ENCODE data around the gene ADAMTSL1.

ADAMTSL1 gene

DNA sequence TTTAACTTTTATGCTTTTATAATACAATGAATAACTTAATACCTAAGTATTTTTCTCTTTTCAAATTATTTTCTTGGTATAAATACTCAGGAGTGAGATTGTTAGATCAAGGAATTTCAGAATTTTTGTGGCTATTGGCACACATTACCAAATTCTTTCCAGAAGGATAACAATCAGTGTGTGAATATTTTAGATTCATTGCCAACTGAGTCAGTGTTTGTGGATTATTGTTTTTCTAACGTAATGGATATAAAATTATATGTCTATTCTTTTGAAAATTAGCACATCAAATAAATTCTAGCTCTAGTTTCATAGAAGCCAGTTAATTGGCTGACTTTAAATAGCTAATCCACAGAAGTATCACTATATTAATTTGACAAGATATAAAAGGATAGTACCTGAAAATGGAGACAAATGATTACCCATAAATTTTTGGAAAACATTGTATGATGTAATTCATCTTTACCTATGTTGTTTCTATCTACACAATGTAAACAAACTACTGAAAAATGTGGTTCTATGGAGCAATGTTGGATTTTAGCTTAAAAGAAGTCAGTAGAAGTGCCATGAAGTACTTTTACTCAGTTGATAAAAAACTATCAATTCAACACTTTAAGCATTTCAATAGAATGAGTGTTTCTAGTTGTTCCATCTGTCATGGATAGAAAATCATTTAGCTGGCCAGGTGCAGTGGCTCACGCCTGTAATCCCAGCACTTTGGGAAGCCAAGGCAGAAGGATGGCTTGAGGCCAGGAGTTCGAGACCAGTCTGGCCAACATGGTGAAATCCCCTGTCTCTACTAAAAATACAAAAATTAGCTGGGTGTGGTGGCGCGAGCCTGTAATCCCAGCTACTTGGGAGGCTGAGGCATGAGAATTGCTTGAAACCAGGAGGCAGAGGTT, 185.1 kb downstream of the ADAMTSL1 start:
- no peaks in the 10 kb centered on the region for H3K36me3 Mint-ChIP-seq (ENCODE audit: low read depth)
- no peaks in the 10 kb centered on the region for H3K9me3 Mint-ChIP-seq
- no peaks in the 10 kb centered on the region for H3K4me1 Mint-ChIP-seq (ENCODE audit: low read depth)
- no peak overlapping the region for H3K4me3 Mint-ChIP-seq
- H3K27ac Mint-ChIP-seq, result no peak overlapping the region
- H3K27me3 Mint-ChIP-seq, result no peaks in the 10 kb centered on the region

- no peaks in the 10 kb centered on the region for H3K4me1 Mint-ChIP-seq (ENCODE audit: low read depth)
- H3K4me3 Mint-ChIP-seq, result no peak overlapping the region
- no peaks in the 10 kb centered on the region for H3K9me3 Mint-ChIP-seq
- H3K27ac Mint-ChIP-seq, result no peak overlapping the region
- no peaks in the 10 kb centered on the region for H3K27me3 Mint-ChIP-seq
- H3K36me3 Mint-ChIP-seq (ENCODE audit: low read depth), result no peaks in the 10 kb centered on the region
Observed at GRCh38 chr9:18660001-18660400, 186.0 kb downstream of the ADAMTSL1 start.

DNA sequence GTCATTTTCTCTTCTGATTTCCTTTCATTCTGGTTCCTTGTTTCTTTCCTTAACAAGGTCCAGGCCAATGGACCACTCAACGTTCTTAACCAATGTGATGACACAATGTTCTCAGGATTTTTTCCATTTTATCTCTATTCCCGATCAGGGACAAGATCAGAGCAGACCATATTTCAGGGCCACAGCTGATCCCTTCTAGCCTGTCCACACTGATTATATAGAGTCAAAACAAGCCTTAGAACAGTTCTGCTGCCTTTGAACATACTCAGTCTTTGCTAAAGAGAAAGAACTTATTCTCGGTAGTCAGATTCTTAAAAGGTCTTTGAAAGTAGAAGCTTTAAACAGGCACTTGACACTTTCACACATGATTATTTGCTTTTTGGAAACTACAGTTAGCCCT, 188.4 kb downstream of the ADAMTSL1 start:
- H3K36me3 Mint-ChIP-seq (ENCODE audit: low read depth), result no peaks in the 10 kb centered on the region
- H3K4me1 Mint-ChIP-seq (ENCODE audit: low read depth), result no peaks in the 10 kb centered on the region
- no peaks in the 10 kb centered on the region for H3K9me3 Mint-ChIP-seq
- no peak overlapping the region for H3K4me3 Mint-ChIP-seq
- H3K27me3 Mint-ChIP-seq, result peaks cover 2% of the 10 kb centered on the region
- H3K27ac Mint-ChIP-seq, result no peak overlapping the region

GRCh38 chr9:18665947-18666346, 192.0 kb downstream of the ADAMTSL1 start:
- Mint-ChIP-seq H3K27me3 (peaks cover 3% of the 10 kb centered on the region), H3K9me3 (no peaks in the 10 kb centered on the region), H3K27ac (no peak overlapping the region), H3K36me3 (ENCODE audit: low read depth) (no peaks in the 10 kb centered on the region), H3K4me1 (ENCODE audit: low read depth) (no peaks in the 10 kb centered on the region), H3K4me3 (no peak overlapping the region)

DNA sequence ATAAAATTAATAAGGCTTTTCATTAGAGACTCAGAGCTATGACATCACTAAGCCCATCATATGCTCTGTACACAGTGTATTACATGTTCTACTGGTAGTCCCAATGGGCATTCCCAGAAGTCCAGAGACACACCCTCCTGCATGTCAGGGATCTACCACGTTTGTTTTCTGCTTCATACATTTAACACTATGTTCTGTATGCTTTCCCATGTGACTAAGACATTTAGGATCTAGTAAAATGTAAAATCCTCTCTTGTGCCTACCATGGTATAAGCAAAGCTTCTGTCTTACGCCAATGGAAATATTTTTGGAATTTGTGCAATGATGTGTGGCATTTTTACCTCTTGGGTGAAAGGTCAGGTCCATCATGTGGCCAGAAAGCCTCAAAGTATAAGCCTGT, 192.4 kb downstream of the ADAMTSL1 start:
- peaks cover 4% of the 10 kb centered on the region for H3K9me3 Mint-ChIP-seq
- no peak overlapping the region for H3K27ac Mint-ChIP-seq
- H3K27me3 Mint-ChIP-seq, result peaks cover 7% of the 10 kb centered on the region
- H3K36me3 Mint-ChIP-seq (ENCODE audit: low read depth), result no peaks in the 10 kb centered on the region
- no peaks in the 10 kb centered on the region for H3K4me1 Mint-ChIP-seq (ENCODE audit: low read depth)
- no peak overlapping the region for H3K4me3 Mint-ChIP-seq

DNA sequence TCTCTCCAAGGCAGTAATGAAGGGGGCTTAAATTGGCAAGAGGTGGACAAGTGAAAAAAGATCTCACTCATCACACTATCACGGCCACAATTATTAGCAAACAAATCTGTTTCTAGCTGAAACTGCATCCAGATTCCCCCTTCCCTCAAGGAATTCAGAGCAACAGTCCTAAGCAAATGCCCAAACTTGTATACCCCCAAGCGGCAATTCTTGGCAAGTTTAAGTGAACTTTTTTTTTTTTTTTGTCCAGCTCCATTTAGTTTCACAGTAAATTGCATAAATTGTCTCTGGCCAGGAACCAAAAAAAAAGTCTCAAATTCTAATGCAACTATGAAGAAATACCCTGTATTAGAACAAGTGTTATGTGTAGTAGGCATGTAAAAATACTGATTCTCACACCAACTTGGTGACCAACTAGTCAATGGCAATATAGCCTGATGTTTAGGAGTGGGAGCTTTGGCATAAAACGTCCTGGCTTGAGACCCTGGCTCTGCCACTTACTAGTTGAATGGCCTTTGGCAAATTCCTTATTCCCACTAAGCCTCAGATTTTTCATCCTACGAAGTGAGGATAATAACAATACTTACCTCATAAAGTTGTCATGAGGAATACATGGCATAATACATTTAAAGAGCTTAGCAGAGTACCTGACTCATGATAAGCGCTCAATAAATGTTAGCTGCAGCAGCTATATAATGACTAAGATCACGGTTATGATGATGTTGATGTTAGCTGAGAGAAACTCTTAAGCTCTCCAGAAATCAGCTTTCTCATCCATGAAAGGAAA, 193.2 kb downstream of the ADAMTSL1 start:
- no peak overlapping the region for H3K27ac Mint-ChIP-seq
- H3K27me3 Mint-ChIP-seq, result peaks cover 8% of the 10 kb centered on the region
- no peak overlapping the region for H3K4me3 Mint-ChIP-seq
- no peaks in the 10 kb centered on the region for H3K36me3 Mint-ChIP-seq (ENCODE audit: low read depth)
- H3K9me3 Mint-ChIP-seq, result peaks cover 4% of the 10 kb centered on the region
- H3K4me1 Mint-ChIP-seq (ENCODE audit: low read depth), result no peaks in the 10 kb centered on the region

- Mint-ChIP-seq H3K4me1 (ENCODE audit: low read depth) (no peaks in the 10 kb centered on the region), H3K27me3 (peaks cover 8% of the 10 kb centered on the region), H3K27ac (no peak overlapping the region), H3K36me3 (ENCODE audit: low read depth) (no peaks in the 10 kb centered on the region), H3K9me3 (peaks cover 4% of the 10 kb centered on the region), H3K4me3 (no peak overlapping the region)
Observed at GRCh38 chr9:18668944-18669343, 195.0 kb downstream of the ADAMTSL1 start.

- Mint-ChIP-seq H3K27ac (no peak overlapping the region), H3K4me3 (no peak overlapping the region), H3K27me3 (peaks cover 6% of the 10 kb centered on the region), H3K4me1 (ENCODE audit: low read depth) (no peaks in the 10 kb centered on the region), H3K36me3 (ENCODE audit: low read depth) (no peaks in the 10 kb centered on the region), H3K9me3 (peaks cover 4% of the 10 kb centered on the region)
Observed at GRCh38 chr9:18672706-18673105, 198.8 kb downstream of the ADAMTSL1 start.

- Mint-ChIP-seq H3K9me3 (peaks cover 4% of the 10 kb centered on the region), H3K27me3 (peaks cover 6% of the 10 kb centered on the region), H3K4me1 (ENCODE audit: low read depth) (no peaks in the 10 kb centered on the region), H3K27ac (no peak overlapping the region), H3K36me3 (ENCODE audit: low read depth) (no peaks in the 10 kb centered on the region), H3K4me3 (no peak overlapping the region)
Observed at GRCh38 chr9:18673179-18673578, 199.2 kb downstream of the ADAMTSL1 start.

- H3K27me3 Mint-ChIP-seq, result peaks cover 9% of the 10 kb centered on the region
- H3K9me3 Mint-ChIP-seq, result peaks cover 4% of the 10 kb centered on the region
- H3K27ac Mint-ChIP-seq, result no peak overlapping the region
- no peaks in the 10 kb centered on the region for H3K36me3 Mint-ChIP-seq (ENCODE audit: low read depth)
- no peak overlapping the region for H3K4me3 Mint-ChIP-seq
- H3K4me1 Mint-ChIP-seq (ENCODE audit: low read depth), result no peaks in the 10 kb centered on the region
Observed at GRCh38 chr9:18675332-18675731, 201.4 kb downstream of the ADAMTSL1 start.

GRCh38 chr9:18675973-18676372, 202.0 kb downstream of the ADAMTSL1 start:
- Mint-ChIP-seq H3K4me1 (ENCODE audit: low read depth) (no peaks in the 10 kb centered on the region), H3K9me3 (peaks cover 4% of the 10 kb centered on the region), H3K36me3 (ENCODE audit: low read depth) (no peaks in the 10 kb centered on the region), H3K4me3 (no peak overlapping the region), H3K27me3 (peaks cover 9% of the 10 kb centered on the region), H3K27ac (no peak overlapping the region)

DNA sequence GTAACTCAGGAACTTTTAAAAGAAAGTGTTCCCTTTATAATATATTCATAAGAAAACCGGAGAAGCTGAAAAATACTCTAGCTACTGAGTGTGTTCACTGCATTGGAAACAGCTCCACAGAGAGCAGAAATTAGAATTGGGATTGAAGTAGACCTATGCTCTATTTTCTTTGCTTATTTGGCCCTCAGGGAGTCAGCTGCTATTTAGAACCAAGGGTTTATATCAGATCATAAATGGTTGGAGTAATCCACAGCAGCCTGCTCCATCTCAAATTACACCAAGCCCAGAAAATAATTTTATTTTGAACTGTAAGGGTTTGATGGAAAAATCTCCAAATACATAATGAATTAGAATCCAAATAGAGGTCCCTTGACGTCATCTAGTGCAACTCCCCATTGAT, 202.6 kb downstream of the ADAMTSL1 start:
- peaks cover 4% of the 10 kb centered on the region for H3K27me3 Mint-ChIP-seq
- H3K4me3 Mint-ChIP-seq, result no peak overlapping the region
- no peaks in the 10 kb centered on the region for H3K9me3 Mint-ChIP-seq
- no peaks in the 10 kb centered on the region for H3K4me1 Mint-ChIP-seq (ENCODE audit: low read depth)
- H3K27ac Mint-ChIP-seq, result no peak overlapping the region
- H3K36me3 Mint-ChIP-seq (ENCODE audit: low read depth), result no peaks in the 10 kb centered on the region

DNA sequence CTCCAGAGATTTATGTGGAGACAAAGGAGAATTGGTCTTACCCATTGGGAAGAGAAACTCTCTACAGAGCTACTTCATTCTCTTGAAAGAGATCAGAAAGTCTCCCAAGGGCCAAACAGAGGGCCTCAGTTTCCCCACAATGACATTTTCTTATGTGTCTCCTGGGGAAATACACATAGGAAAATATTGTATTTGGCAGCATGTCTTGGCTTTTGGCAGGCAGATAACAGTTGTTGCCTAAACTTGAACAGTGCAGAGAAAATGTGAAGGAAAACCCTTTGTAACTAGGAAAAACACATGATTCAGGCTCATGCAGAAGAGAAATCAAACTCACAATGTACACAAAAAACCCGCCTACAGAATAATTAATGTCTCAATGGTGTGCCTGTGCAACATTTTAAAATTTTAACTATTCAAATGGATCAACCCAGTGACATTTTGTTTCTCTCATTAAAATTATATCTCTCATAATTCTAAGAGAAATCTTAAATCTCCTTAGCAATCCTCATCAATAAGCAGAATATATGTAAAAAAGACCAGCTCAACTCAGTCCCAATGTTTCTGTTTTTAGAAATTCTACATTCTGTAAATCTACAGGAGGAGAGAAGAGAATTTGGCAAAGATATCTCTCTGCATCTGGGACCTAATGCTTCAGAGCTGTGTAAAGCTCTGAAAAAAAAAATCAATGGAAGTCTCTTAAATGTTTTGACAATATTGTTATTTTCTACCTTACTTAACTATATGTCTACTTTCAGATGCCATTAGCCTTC, 205.1 kb downstream of the ADAMTSL1 start:
- H3K4me3 Mint-ChIP-seq, result no peak overlapping the region
- H3K27me3 Mint-ChIP-seq, result peaks cover 4% of the 10 kb centered on the region
- H3K4me1 Mint-ChIP-seq (ENCODE audit: low read depth), result no peaks in the 10 kb centered on the region
- H3K36me3 Mint-ChIP-seq (ENCODE audit: low read depth), result no peaks in the 10 kb centered on the region
- no peaks in the 10 kb centered on the region for H3K9me3 Mint-ChIP-seq
- no peak overlapping the region for H3K27ac Mint-ChIP-seq

DNA sequence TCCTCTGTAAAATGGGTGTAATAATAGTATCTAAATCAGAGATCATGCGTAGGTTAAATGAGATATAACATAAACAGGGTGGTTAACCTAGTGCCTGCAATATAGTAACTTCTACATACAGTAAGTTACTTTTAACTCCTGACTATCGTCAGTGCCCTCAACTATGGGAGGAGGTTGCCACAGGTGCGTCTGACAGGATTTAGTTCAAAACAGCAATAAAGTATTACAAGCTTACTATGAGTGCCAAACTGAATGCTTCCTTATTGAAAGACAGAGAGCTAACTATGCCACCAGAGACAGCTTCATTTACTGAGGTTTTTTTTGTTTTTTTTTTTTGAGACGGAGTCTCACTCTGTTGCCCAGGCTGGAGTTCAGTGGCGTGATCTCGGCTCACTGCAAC, 209.0 kb downstream of the ADAMTSL1 start:
- Mint-ChIP-seq H3K36me3 (ENCODE audit: low read depth) (no peaks in the 10 kb centered on the region), H3K4me1 (ENCODE audit: low read depth) (no peaks in the 10 kb centered on the region), H3K27ac (no peak overlapping the region), H3K4me3 (no peak overlapping the region), H3K27me3 (peaks cover 4% of the 10 kb centered on the region), H3K9me3 (no peaks in the 10 kb centered on the region)

DNA sequence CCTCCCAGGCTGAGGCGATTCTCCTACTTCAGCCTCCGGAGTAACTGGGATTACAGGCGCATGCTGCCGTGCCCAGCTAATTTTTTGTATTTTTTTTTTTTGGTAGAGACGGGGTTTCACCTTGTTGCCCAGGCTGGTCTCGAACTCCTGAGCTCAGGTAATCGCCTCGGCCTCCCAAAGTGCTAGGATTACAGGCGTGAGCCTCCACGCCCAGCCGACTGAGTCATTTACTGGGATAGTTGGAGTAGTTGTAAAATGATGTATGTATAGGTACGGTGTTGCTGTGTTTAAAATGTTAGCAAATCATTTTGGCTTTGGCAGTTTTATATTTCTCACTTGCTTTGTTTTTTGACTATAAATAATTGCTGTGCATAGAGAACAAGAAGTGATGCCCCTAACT, 209.4 kb downstream of the ADAMTSL1 start:
- Mint-ChIP-seq H3K27ac (no peak overlapping the region), H3K9me3 (no peaks in the 10 kb centered on the region), H3K4me3 (no peak overlapping the region), H3K36me3 (ENCODE audit: low read depth) (no peaks in the 10 kb centered on the region), H3K27me3 (peaks cover 4% of the 10 kb centered on the region), H3K4me1 (ENCODE audit: low read depth) (no peaks in the 10 kb centered on the region)

Data from stimulated activated naive CD8-positive, alpha-beta T cell treated with anti-CD3 and anti-CD28 coated beads, Interleukin-15, Interleukin-2, amounts not matched to agents 100 ng/mL and 50 ng/mL, for 24 hours (primary cell).